NCI-H1694 treated with DMSO at 0.1 percent for 48 hours (cell line): ENCODE data around the gene THBS2.
"Not testable (repeated sequence)": the region's sequence is repeated elsewhere in the genome, so short reads cannot be mapped to it uniquely, and the experiment has no call there.

ENCODE experiments used
- DNase-seq: peaks from one replicate; lab custom pipeline; 2025; lab: John Stamatoyannopoulos, UW

The THBS2 gene

DNA sequence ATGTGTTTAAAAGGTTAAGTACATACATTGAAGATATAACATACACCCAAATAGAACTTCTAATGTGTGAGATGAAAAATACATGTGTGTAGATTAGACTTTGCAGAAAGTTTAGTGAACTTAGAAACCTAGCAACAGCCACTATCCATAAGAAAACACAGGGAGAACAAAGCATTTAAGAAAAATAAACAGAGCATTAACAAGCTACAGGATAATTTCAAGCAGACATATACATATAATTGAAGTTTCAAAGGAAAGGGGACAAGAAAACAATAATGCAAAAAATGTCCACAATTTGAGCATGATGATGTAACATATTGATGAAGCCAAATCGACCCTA, 18.2 kb upstream of the THBS2 start:
- DNase-seq: no peak

- no peak for DNase-seq
Measured at GRCh38 chr6:169271158-169271876, 17.7 kb upstream of the THBS2 start.

DNA sequence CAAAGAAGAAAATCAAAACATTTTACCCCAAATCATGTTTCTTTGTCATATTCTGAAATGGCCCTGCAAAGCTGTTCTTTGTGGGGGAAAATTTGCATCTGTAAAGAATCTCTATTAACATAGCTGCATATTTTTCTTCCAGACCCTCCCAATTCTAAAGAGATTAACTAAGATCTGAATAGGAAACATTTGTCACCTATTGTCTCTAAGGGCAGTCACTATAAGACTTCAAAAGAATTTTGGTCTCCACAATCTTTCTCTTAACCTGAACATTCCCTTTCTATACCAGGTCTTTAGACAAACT, 16.4 kb upstream of the THBS2 start:
- not testable (repeated sequence) for DNase-seq

DNA sequence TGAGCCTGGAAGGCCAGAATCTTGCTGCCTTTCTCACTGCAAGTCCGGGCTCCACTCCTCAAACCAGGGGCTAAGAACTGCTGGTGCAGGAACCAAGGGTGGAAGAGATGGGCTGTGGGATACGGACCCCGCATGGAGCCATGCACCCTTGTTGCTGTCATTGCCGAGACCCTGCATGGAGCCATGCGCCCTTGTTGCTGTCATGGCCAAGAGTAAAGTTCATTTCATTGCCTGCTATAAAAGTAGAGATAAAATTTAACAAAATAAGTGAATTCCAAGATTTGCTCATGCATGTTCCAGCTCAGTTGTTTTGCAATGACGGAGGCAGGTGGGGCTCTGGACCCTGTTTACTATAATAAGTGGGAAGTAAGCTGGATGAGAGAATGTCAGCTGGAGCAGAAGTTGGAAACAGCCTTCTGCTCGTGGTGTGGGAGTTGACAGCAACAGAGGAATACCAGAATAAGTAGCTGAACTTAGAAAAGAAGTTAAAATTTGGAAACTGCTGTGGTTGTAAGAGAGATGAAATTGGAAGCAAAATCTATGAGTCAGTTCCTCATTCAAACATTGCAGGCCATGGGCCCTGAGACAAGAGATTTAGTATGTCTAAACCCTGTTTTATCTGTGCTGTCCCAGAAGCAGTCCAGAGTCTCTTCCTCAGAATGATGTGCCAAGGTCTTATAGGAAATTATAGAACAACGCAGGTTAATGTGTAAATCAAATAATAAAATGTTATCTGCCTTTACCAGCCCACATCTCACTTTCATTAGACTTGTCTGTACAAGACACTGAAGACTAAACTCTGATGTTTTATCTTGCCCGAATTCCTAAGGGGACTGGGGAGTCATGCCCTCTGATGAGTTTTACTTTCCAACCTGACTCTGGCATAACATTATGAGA, 15.8 kb upstream of the THBS2 start:
- no peak for DNase-seq

GRCh38 chr6:169268276-169268675, 14.6 kb upstream of the THBS2 start:
- DNase-seq: no peak

DNA sequence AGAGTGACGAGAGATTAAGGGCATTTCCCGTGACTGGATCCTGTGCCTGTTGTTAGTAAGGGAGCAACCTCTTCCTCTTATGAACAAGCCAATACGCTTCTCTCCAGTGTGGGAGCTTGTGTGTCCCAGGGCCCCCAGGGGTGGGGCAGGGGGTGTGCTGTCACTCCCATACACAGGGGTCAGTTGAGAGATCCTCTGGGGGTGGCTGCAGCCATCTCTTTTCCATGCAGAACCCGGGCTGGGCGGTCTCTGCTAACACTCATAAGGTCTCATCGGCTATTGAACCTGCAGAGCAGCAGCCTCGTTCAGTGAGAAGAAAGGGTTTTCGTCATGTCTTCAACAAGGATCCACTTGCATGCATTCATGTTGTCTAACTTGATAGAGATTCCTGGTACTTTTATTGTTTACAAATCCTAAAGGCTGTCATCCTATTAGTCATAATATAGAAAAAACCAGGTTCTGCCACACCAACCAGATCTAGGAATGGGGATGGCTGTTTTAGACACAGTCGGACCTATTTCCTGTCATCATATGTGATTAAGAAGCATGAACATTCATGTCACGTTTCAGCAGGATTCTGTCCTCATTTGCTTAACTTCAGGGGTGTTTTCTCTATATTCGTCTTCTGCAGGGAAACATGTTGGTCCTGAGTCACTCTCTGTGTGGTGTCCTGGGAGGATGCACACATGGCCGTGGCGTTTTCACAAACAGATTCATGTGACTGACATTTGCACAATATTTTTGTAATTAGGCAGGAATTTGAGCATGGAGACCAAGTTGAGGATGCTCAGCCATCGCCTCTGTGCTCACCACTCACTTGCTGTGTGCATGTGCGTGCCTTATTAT, 13.3 kb upstream of the THBS2 start:
- no peak for DNase-seq

DNA sequence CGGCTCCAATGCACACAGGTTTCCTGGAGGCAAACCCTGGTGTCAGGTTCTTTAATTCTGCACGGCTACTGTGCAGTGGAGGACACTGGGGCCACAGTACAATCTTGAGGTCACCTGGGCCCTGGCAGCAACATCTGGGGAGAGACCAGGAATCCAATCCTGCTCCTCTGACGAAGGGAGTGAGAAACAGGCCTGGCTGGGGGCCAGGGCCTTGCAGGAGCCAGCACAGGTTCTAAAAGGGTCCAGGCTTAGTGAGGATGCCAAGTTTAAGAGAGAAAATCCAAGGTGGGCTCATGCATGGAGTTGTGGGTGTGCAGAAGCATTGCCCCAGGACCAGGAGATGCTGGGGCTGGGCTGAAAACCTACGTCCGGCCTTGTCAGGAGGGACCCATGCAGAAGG, 12.6 kb upstream of the THBS2 start:
- DNase-seq: no peak

GRCh38 chr6:169265486-169266131, 12.0 kb upstream of the THBS2 start:
- no peak for DNase-seq

DNA sequence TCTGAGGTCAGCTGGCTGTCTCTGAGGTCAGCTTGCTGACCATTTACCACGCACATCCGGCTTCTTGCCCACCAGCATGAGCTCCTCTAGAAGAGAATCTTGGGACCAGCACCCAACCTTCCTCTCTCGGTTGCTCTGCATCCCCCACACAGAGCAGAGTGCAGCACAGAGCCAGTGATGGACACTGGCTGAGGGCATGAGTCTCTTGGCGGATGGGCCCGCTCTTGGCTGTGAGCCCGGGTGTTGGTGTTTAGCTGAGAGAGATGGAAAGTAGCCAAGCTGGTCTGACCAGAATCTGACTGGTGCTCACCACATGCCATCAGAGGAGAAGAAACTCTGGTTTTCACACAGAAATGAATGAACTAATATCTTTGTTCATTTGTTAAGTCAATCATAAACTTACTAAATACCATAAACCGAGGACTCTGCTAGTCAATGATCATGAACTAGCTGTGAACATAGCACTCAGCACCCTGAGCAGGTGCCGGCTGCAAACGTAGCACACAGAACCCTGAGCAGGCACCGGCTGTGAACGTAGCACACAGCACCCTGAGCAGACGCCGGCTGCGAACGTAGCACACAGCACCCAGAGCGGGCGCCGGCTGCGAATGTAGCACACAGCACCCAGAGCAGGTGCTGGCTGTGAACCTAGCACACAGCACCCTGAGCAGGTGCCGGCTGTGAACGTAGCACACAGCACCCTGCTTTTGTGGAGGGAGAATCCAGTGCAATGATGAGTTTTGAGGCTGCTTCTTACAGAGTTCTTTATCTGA, 10.4 kb upstream of the THBS2 start:
- no peak for DNase-seq

DNA sequence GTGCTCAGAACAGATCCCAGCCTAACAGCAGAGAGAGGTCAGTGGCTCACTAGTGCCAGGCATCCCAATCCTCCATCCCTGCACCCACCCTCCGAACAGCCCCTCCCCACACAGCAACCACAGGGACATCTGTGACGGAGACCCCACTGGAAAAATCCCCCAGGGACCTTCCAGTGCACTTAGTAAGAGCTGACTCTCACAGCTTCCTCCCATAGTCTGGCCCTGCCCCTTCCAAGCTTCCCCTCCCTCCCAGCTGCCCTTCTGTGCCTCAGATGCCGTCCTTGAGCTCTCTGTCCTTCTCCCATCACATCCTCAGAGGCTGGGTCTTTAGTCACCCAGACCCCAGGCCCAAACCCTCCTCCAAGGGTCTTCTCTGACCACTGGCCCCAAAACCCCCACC, 9.7 kb upstream of the THBS2 start:
- DNase-seq: no peak

GRCh38 chr6:169262602-169263001, 9.0 kb upstream of the THBS2 start:
- DNase-seq: not testable (repeated sequence)

- no peak for DNase-seq
Measured at GRCh38 chr6:169256518-169256917, 2.9 kb upstream of the THBS2 start.

DNA sequence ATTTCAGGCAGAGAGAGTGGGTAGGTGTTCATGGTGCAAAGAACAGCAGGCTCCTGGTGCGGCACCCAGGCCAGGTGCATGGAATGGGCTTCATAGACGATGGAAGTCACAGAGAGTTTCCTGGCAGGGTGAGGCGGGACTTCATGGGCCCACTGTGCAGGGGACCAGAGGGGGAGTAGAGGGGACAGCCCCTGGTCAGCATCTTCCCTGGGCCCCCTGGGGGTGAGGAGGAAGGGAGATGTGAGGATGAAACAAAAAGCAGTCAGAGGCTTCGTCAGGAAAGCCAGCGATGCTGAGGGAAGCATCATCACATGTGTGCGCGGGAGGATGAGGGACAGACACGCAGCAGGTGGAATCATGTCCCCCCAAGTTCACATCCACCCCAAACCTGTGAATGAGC, 2.4 kb upstream of the THBS2 start:
- no peak for DNase-seq

DNA sequence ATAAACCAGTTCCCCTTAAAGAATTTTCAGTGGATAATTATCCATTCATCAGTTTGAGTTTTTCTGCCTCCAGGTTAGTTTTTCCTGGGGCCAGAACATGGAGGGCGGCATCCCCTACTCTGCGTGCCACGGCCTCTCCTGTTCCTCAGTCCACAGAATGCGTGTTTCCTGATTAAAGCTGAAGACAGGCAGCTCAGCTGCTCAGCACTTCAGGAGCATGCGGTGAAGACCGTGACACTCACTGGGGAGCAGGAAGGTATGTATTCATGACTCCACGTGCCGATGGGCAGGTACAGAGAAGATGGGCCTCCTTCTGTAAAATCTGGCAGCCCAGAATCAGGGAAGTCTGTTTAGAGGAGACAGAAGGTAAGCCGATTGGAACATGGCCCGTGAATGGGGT, 2.0 kb upstream of the THBS2 start:
- no peak for DNase-seq

- no peak for DNase-seq
Measured at GRCh38 chr6:169254456-169255316, 1.0 kb upstream of the THBS2 start.

GRCh38 chr6:169252505-169253189, 999 bp downstream of the THBS2 start:
- DNase-seq: no peak

DNA sequence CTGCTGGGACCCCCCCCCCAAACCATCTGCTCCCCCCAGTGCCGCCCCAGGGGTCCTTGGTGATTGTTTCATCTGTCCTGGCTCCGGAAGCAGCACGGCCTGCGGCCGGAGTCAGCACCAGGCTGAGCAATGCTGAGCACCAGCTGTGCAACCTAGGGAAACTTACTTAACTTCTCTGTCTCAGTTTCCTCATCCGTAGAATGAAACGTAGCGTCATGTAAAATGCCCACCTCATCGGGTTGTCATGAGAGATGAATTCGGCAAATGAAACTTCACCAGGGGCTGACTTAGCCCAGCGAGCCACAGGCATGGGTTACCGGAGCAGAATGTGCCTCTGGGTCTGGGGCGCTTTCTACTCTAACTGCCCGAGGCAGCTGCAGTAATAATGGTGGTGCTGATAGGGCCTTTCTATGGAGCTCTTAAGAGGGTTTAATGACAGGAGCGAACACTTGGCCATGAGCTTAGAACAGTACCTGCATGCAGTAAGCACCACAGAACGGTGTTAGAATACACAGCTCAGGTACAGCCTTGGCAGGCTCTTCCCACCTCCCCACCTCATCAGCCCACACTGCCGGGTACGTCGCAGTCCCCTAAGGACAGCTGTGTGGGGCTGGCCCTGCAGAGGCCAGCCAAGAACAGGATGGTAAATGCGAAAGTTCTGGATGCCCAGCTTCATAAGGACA, 1.7 kb downstream of the THBS2 start:
- DNase-seq: no peak

- no peak for DNase-seq
Measured at GRCh38 chr6:169251371-169251802, 2.3 kb downstream of the THBS2 start.

- DNase-seq: no peak
Measured at GRCh38 chr6:169250660-169251059, 3.0 kb downstream of the THBS2 start.
